Measurements from ENCODE around the gene CCDC43.

CCDC43 gene

GRCh38 chr17:44673893-44674292 lies 15.7 kb downstream of the CCDC43 start:
- Histone ChIP-seq H3K9me2 (replicated peaks; ENCODE audit: control insufficient read depth, low read length) (no peaks in the 10 kb centered on the region), H3K27me3 (ENCODE audit: control insufficient read depth, low read length) (no peaks in the 10 kb centered on the region), H3K4me3 (ENCODE audit: low read length) (no peak overlapping the region), H3K4me1 (ENCODE audit: control insufficient read depth, low read length) (no peaks in the 10 kb centered on the region), H3K36me3 (ENCODE audit: control insufficient read depth, low read length) (peaks cover 8% of the 10 kb centered on the region), H3K9me3 (ENCODE audit: control insufficient read depth, insufficient read depth, low read length) (no peaks in the 10 kb centered on the region), H3K27ac (ENCODE audit: low read depth, low read length) (no peak overlapping the region), H3K4me2 (ENCODE audit: low read length) (no peak overlapping the region), H3F3A (ENCODE audit: control insufficient read depth, insufficient read depth) (peaks cover 10% of the 10 kb centered on the region), H3K79me2 (ENCODE audit: control insufficient read depth, low read length) (no peaks in the 10 kb centered on the region), H4K20me1 (ENCODE audit: control insufficient read depth, insufficient read depth, low read depth, low read length) (no peaks in the 10 kb centered on the region)
- TF ChIP-seq EZH2phosphoT487 (IDR thresholded peaks at IDR 0.05; ENCODE audit: borderline replicate concordance, low read length) (no peak), CTCF (IDR thresholded peaks at IDR 0.05; ENCODE audit: low read depth, low read length, poor library complexity, severe bottlenecking) (no peak)

- H3K4me3 ChIP-seq (ENCODE audit: low read length): no peak overlapping the region
- H3K4me2 ChIP-seq (ENCODE audit: low read length): no peak overlapping the region
- peaks cover 4% of the 10 kb centered on the region; the same call in 1 of the 2 replicates for H3K27me3 ChIP-seq (ENCODE audit: control insufficient read depth, low read length)
- no peaks in the 10 kb centered on the region for H4K20me1 ChIP-seq (ENCODE audit: control insufficient read depth, insufficient read depth, low read depth, low read length)
- no peaks in the 10 kb centered on the region for H3K36me3 ChIP-seq (ENCODE audit: control insufficient read depth, low read length)
- TF ChIP-seq EZH2phosphoT487 (IDR thresholded peaks at IDR 0.05; ENCODE audit: borderline replicate concordance, low read length): no peak
- TF ChIP-seq CTCF (IDR thresholded peaks at IDR 0.05; ENCODE audit: low read depth, low read length, poor library complexity, severe bottlenecking): peak; percentile 79
- H3K4me1 ChIP-seq (ENCODE audit: control insufficient read depth, low read length): no peaks in the 10 kb centered on the region
- H3K9me3 ChIP-seq (ENCODE audit: control insufficient read depth, insufficient read depth, low read length): no peaks in the 10 kb centered on the region
- H3K9me2 ChIP-seq (replicated peaks; ENCODE audit: control insufficient read depth, low read length): no peaks in the 10 kb centered on the region
- H3F3A ChIP-seq (ENCODE audit: control insufficient read depth, insufficient read depth): peaks cover 10% of the 10 kb centered on the region
- H3K79me2 ChIP-seq (ENCODE audit: control insufficient read depth, low read length): no peaks in the 10 kb centered on the region
- H3K27ac ChIP-seq (ENCODE audit: low read depth, low read length): no peak overlapping the region
Observed at GRCh38 chr17:44672479-44673093, 17.0 kb downstream of the CCDC43 start.

- H3K4me3 ChIP-seq (ENCODE audit: low read length): no peak overlapping the region
- H3K27ac ChIP-seq (ENCODE audit: low read depth, low read length): no peak overlapping the region
- no peaks in the 10 kb centered on the region for H3K9me3 ChIP-seq (ENCODE audit: control insufficient read depth, insufficient read depth, low read length)
- no peaks in the 10 kb centered on the region for H3K9me2 ChIP-seq (replicated peaks; ENCODE audit: control insufficient read depth, low read length)
- H3K4me1 ChIP-seq (ENCODE audit: control insufficient read depth, low read length): no peaks in the 10 kb centered on the region
- no peaks in the 10 kb centered on the region; the same call in 1 of the 2 replicates for H3F3A ChIP-seq (ENCODE audit: control insufficient read depth, insufficient read depth)
- no peaks in the 10 kb centered on the region for H3K79me2 ChIP-seq (ENCODE audit: control insufficient read depth, low read length)
- no peaks in the 10 kb centered on the region for H3K36me3 ChIP-seq (ENCODE audit: control insufficient read depth, low read length)
- TF ChIP-seq EZH2phosphoT487 (IDR thresholded peaks at IDR 0.05; ENCODE audit: borderline replicate concordance, low read length) (no peak), CTCF (IDR thresholded peaks at IDR 0.05; ENCODE audit: low read depth, low read length, poor library complexity, severe bottlenecking) (no peak)
- no peak overlapping the region for H3K4me2 ChIP-seq (ENCODE audit: low read length)
- no peaks in the 10 kb centered on the region for H4K20me1 ChIP-seq (ENCODE audit: control insufficient read depth, insufficient read depth, low read depth, low read length)
- H3K27me3 ChIP-seq (ENCODE audit: control insufficient read depth, low read length): peaks cover 15% of the 10 kb centered on the region
Observed at GRCh38 chr17:44666006-44666405, 23.6 kb downstream of the CCDC43 start.

All from DOHH2 (cell line).